Suprapubic skin (tissue), 4 donors: ENCODE results near the gene DRG1. TPM values are rescaled to one million over a fixed set of nuclear protein-coding genes. Genes with fewer than 3 reads are reported as not detected.

Source experiments
- DNase-seq, 2 donors: peaks; one replicate each; pipeline ENCODE4 v3.0.0-alpha.2; 2019; ENCODE audit warnings: low spot score in 2 of 2
- H3K27ac ChIP-seq: fragments of 200-600 bp; sonication (generic); one replicate; pipeline ENCODE4 v1.5.1; 2019
- H3K27me3 ChIP-seq: fragments of 200-600 bp; sonication (generic); one replicate; pipeline ENCODE4 v1.5.1; 2019
- H3K36me3 ChIP-seq: fragments of 200-600 bp; sonication (generic); one replicate; pipeline ENCODE4 v1.5.1; 2019
- H3K4me1 ChIP-seq: fragments of 200-600 bp; sonication (generic); one replicate; pipeline ENCODE4 v1.5.1; 2019
- H3K4me3 ChIP-seq: fragments of 200-600 bp; sonication (generic); one replicate; pipeline ENCODE4 v1.5.1; 2019; ENCODE audit warnings: mild to moderate bottlenecking
- H3K9me3 ChIP-seq: fragments of 200-600 bp; sonication (generic); one replicate; pipeline ENCODE4 v1.5.1; 2019
- EP300 ChIP-seq: sonication (generic); formaldehyde crosslinking; IDR thresholded peaks from one replicate; pipeline ENCODE4 v1.6.1; 2017; ENCODE audit warnings: antibody characterized with exemption
- POLR2A ChIP-seq, 2 donors: fragments of 450-650 bp; IDR thresholded peaks; one replicate each; pipeline ENCODE4 v1.6.1; 2017; ENCODE audit warnings: antibody characterized with exemption in 2 of 2, mild to moderate bottlenecking in 2 of 2, moderate library complexity in 2 of 2
- POLR2AphosphoS5 ChIP-seq, 3 donors: sonication (generic); formaldehyde crosslinking; IDR thresholded peaks; one replicate each; pipeline ENCODE4 v1.6.1; 2017; ENCODE audit warnings: antibody characterized with exemption in 3 of 3
- WGBS: methylation state at CpG from one replicate; pipeline ENCODE4 v1.1.5; 2018; 5-methylcytosine and 5-hydroxymethylcytosine counted together
- total RNA-seq, 4 donors: library from RNA; depleted of rRNA; stranded (reverse); fragments of >200 nt; gene quantifications; one replicate each; pipeline ENCODE4 v1.1.0, GENCODE V29; 2016
- TF ChIP-seq, protein P1 (sequence below), 2 donors: fragments of 200-600 bp in 1 of 2; fragments of 450-650 bp in 1 of 2; sonication (generic) in 1 of 2; IDR thresholded peaks; one replicate each; pipeline ENCODE4 v1.5.1; 2016 to 2019; ENCODE audit warnings: antibody characterized with exemption in 2 of 2, mild to moderate bottlenecking in 1 of 2, moderate library complexity in 1 of 2

DRG1 gene, protein sequence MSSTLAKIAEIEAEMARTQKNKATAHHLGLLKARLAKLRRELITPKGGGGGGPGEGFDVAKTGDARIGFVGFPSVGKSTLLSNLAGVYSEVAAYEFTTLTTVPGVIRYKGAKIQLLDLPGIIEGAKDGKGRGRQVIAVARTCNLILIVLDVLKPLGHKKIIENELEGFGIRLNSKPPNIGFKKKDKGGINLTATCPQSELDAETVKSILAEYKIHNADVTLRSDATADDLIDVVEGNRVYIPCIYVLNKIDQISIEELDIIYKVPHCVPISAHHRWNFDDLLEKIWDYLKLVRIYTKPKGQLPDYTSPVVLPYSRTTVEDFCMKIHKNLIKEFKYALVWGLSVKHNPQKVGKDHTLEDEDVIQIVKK
- 10 to 100 TPM; 53.8 to 61.8 (median 55.0) TPM for total RNA-seq

DNA sequence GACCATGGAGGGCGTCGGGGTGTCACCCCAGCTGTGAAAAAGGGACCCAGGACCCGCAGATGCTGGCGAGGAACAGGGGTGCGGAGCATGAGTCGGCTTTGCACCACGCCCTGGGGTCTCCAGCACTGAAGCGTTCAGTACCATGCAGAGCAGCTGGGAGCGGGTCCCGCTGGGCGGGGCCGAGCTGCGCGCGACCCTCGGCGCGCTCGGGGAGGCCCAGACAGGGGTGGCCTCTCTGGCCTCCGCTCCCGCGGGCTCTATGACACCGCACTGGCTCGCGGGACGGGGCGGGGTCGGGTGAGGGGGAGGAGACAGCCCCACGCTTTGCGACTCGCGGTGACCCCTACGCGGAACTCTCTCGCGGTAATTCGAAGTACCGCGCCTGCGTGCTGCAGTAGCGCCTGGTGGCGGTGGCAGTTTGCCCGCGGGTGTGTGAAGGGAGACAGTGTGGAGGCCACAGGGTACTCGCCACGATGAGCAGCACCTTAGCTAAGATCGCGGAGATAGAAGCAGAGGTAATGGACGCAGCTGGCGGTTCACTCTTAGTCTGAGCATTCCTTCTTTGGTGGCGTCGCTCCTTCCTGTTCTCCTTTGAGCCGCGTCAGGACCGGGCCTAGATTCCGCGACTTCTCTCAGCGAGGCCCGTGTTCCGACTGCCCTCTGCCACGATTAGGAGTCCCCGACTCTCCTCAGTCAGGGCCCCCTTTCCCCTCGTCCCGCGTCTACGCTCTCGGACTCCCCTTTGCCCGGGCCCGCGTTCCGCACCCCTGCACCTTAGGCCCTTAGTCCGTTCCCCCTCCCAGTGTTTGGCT is at the start of gene DRG1:
Gene DRG1, plus strand, starts transcription at position 394 of the 812 bp plus-strand sequence. Its CDS starts 80 bp downstream, at position 474.
- H3K4me3 ChIP-seq = peak within 1 kb of the TSS; percentile 78
- under 1% methylated on average over 17 of the region's 72 CpGs for WGBS
- no peaks in the 10 kb centered on the region for H3K27me3 ChIP-seq
- H3K4me1 ChIP-seq = peaks cover 20% of the 10 kb centered on the region
- DNase-seq = peak; percentile 98
- H3K27ac ChIP-seq = peak within 1 kb of the TSS; percentile 88
- H3K36me3 ChIP-seq = peaks cover 18% of the 10 kb centered on the region
- TF ChIP-seq EP300 (no peak), POLR2A (IDR thresholded peaks at IDR 0.05) (peak; percentile 56 to 82), POLR2AphosphoS5 (IDR thresholded peaks at IDR 0.05) (peak; percentile 59 to 81 (median 66))
- no peaks in the 10 kb centered on the region for H3K9me3 ChIP-seq

DNA sequence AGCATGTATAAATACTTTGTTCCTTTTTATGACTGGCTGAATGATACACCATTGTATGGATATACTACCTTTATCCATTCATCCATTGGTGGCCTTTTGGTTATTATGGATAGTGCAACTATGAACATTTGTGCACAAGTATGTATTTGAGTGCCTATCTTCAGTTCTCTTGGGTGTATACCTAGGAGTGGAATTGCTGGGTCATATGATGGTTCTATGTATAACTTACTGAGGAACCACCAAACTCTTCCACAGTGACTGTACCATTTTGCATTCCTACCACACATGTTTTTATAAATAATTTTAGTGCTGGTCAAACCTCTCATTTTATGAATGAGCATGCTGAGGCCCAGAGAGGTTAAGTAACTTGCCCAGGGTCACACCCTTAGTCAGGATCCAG is 49.4 kb upstream of the DRG1 start:
- Histone ChIP-seq H3K4me1 (peaks cover 20% of the 10 kb centered on the region), H3K36me3 (no peaks in the 10 kb centered on the region), H3K9me3 (no peaks in the 10 kb centered on the region), H3K27me3 (peaks cover 3% of the 10 kb centered on the region), H3K4me3 (no peak overlapping the region), H3K27ac (no peak overlapping the region)
- no peak for DNase-seq
- no peak for TF ChIP-seq POLR2A (IDR thresholded peaks at IDR 0.05)
- TF ChIP-seq EP300 = no peak
- TF ChIP-seq, protein P1, sequence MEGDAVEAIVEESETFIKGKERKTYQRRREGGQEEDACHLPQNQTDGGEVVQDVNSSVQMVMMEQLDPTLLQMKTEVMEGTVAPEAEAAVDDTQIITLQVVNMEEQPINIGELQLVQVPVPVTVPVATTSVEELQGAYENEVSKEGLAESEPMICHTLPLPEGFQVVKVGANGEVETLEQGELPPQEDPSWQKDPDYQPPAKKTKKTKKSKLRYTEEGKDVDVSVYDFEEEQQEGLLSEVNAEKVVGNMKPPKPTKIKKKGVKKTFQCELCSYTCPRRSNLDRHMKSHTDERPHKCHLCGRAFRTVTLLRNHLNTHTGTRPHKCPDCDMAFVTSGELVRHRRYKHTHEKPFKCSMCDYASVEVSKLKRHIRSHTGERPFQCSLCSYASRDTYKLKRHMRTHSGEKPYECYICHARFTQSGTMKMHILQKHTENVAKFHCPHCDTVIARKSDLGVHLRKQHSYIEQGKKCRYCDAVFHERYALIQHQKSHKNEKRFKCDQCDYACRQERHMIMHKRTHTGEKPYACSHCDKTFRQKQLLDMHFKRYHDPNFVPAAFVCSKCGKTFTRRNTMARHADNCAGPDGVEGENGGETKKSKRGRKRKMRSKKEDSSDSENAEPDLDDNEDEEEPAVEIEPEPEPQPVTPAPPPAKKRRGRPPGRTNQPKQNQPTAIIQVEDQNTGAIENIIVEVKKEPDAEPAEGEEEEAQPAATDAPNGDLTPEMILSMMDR (IDR thresholded peaks at IDR 0.05) = no peak
- no peak for TF ChIP-seq POLR2AphosphoS5 (IDR thresholded peaks at IDR 0.05)

DNA sequence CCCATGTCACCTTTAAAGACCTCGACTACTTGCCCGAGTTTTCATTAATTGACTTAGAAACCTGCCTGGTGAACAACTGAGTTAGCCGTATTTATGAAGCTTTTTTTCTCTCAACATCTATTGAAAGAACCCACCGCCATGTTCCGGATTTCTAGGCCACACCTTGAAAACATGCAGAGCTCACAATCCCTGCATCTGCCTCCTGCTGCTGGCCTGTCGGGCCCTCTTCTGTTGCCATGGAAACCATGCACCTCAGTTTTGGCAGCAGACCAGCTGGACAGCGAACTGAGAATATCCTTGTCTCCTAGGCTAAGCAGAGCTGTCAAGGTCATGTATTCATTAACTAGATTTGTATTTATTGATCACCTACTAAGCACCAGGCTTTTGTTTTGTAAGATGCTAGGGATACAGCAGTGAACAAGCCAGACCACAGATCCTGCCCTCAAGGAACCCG is 49.0 kb upstream of the DRG1 start:
- 65% methylated on average over 8 of the region's 8 CpGs for WGBS
- no peak for DNase-seq
- H3K27ac ChIP-seq = no peak overlapping the region

DNA sequence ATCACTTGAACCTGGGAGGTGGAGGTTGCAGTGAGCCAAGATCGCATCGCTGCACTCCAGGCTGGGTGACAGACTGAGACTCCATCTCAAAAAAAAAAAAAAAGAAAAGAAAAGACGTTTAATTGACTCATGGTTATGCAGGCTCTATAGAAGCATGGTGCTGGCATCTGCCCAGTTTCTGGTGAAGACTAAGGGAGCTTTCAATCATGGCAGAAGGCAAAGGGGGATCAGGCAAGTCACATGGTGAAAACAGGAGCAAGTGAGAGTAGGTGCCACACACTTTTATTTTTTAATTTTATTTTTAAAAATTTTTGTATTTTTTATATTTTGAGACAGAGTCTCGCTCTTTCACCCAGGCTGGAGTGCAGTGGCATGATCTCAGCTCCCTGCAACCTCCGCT is 44.9 kb upstream of the DRG1 start:
- no peak for DNase-seq
- Histone ChIP-seq H3K9me3 (no peaks in the 10 kb centered on the region), H3K4me3 (no peak overlapping the region), H3K4me1 (no peaks in the 10 kb centered on the region), H3K36me3 (no peaks in the 10 kb centered on the region), H3K27me3 (peaks cover 10% of the 10 kb centered on the region), H3K27ac (no peak overlapping the region)
- WGBS = 74% methylated on average over 5 of the region's 5 CpGs
- TF ChIP-seq, protein P1 (IDR thresholded peaks at IDR 0.05) = no peak
- TF ChIP-seq POLR2A (IDR thresholded peaks at IDR 0.05) = no peak

More for the DNA sequence above, 49.0 kb upstream of the DRG1 start:
- no peaks in the 10 kb centered on the region for H3K9me3 ChIP-seq
- peaks cover 5% of the 10 kb centered on the region for H3K27me3 ChIP-seq
- peaks cover 15% of the 10 kb centered on the region for H3K4me1 ChIP-seq
- no peak for TF ChIP-seq EP300
- TF ChIP-seq POLR2AphosphoS5 (IDR thresholded peaks at IDR 0.05) = no peak
- TF ChIP-seq POLR2A (IDR thresholded peaks at IDR 0.05) = no peak
- TF ChIP-seq, protein P1 (IDR thresholded peaks at IDR 0.05) = no peak
- no peaks in the 10 kb centered on the region for H3K36me3 ChIP-seq
- H3K4me3 ChIP-seq = no peak overlapping the region

DNA sequence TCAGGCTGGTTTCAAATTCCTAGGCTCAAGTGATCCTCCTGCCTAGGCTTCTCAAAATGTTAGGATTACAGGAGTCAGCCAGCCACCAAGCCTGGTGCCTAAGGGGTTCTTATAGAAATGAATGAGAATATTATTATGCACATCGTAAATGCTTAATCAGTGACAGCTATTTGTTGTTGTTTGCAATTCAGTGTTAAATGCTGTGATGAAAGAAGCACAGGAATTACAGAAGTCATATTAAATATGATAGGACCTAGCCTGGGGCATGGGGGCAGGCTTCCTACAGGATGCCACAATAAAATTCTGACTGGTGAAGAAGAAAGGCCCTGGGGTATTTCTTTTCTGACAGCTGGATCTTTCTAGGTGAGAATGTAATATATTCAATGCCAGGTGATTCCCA is 39.4 kb upstream of the DRG1 start:
- peaks cover 8% of the 10 kb centered on the region for H3K27me3 ChIP-seq
- no peaks in the 10 kb centered on the region for H3K9me3 ChIP-seq
- DNase-seq = no peak
- H3K4me1 ChIP-seq = no peaks in the 10 kb centered on the region
- no peaks in the 10 kb centered on the region for H3K36me3 ChIP-seq
- no peak for TF ChIP-seq EP300
- no peak overlapping the region for H3K27ac ChIP-seq
- WGBS = 35% methylated on average over 1 of the region's 1 CpG
- H3K4me3 ChIP-seq = no peak overlapping the region

DNA sequence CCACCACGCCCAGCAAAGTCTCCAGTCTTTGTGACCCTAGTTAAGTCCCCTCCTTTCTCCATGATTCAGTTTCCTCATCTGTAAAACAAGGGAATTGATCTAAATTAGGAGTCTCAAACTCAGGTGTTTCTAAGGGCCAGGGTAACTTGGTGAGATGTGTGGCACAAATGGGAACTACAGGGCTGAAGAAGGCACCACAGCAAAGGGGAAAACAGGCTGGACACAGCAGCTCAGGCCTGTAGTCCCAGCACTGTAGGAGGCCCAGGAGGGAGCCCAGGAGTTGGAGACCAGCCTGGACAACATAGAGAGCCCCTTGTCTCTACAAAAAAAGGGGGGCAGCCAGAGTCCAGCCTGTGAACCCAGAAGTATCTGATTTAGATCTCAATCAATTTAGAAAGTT is 37.7 kb upstream of the DRG1 start:
- H3K27me3 ChIP-seq = no peaks in the 10 kb centered on the region
- H3K4me1 ChIP-seq = no peaks in the 10 kb centered on the region
- H3K9me3 ChIP-seq = no peaks in the 10 kb centered on the region
- H3K36me3 ChIP-seq = no peaks in the 10 kb centered on the region
- no peak overlapping the region for H3K4me3 ChIP-seq
- DNase-seq = no peak
- WGBS = 53% methylated on average over 1 of the region's 1 CpG
- TF ChIP-seq, protein P1 (IDR thresholded peaks at IDR 0.05) = no peak
- no peak for TF ChIP-seq POLR2AphosphoS5 (IDR thresholded peaks at IDR 0.05)
- no peak for TF ChIP-seq EP300
- TF ChIP-seq POLR2A (IDR thresholded peaks at IDR 0.05) = no peak
- no peak overlapping the region for H3K27ac ChIP-seq
